Myocyte (in vitro differentiated cells): ENCODE data around the gene PRKN. TPM values are rescaled to one million over a fixed set of nuclear protein-coding genes. Genes with fewer than 3 reads are reported as not detected.

Experiments used
- DNase-seq: peaks from one replicate; pipeline ENCODE4 v3.0.0-alpha.2; 2012; ENCODE audit warnings: low read depth
- total RNA-seq: library from RNA; depleted of rRNA; stranded (reverse); fragments of >200 nt; gene quantifications from 2 replicates; pipeline ENCODE4 v1.2.3, GENCODE V29; 2014

The PRKN gene
- total RNA-seq, 1 donor from 2014 or later = 8.9 TPM

DNA sequence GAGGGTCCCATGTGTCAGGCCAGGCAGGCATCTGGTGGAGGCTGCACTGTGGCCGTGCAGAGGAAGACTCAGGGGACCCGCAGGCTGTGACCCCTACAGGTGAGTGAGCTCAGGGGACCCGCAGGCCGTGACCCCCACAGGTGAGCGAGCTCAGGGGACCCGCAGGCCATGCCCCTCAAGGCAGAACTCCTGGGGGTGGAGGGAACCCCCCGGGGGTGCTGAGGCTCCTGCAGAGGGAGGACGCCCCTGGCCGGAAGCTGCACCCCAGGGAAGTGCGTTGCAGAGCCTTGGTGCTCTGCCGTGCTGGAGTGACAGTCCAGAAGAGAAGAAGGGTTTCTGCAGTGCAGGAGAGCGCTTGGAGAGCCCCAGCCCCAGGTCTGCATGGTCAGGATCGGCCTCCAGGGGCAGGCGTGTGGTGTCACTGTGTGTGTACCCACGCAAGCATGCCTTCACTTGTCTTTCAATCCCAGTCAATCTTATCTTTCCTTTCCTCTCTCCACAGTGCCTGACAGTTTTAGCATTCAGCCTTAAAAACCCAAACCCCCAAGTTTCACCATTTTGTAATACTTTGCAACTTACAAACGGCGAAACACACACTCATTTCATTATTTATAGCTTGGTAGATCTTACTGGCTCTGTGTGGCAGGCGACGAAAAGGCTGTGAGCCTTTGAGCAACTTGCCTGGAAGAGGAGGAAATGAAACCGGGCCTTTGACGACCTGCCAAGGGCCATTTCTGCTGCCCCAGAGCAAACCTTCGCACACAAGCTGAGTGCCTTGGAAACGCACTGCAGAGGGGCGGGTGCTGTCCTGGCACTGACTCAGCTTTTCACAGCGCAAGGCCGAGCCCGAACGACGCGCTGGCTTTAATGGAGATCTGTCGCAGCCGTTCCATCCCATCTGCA, 1352.3 kb downstream of the PRKN start:
- no peak for DNase-seq

DNA sequence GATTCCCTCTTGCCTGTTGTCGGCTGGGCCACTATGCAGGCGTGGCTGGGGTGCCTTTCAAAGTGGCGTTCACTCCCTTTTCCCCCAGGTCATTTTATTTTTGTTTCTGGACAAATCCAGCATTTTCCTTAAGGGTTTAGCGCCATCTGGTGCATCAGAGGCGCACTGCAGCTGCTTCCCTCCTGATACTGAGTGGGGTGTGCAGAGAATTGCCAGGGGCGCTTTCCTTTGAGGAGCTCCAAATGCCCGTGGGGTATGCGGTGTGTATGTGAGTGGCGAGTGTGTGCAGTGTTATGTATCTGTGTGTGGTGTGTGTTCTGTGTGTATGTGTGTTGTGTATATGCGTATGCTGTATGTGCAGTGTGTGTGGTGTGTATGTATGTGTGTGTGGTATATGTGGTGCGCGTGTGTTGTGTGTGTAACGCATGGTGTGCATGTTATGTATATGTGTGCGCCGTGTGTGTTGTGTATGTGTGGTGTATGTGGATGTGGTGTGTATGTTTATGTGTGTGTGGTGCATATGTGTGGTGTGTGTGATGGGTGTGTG, 1353.6 kb downstream of the PRKN start:
- DNase-seq = peak; percentile 73

DNA sequence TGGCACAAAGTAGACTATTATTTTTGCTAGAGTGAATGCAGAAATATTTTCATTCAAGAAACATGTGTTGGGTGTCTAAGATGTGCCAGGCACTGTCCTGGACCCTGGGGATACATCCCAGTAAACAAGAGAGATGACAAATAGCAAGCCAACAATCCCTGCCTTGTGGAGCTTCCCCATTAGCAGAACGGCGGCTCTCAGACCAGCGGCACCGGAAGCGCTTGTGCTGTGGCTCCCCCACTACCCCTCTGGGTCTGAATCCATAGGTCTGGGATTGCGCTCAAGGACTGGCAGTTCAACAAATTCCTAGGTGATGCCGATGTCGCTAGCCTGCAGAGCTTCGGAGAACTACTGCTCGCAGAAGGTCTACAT, 1355.2 kb downstream of the PRKN start:
- no peak for DNase-seq

DNA sequence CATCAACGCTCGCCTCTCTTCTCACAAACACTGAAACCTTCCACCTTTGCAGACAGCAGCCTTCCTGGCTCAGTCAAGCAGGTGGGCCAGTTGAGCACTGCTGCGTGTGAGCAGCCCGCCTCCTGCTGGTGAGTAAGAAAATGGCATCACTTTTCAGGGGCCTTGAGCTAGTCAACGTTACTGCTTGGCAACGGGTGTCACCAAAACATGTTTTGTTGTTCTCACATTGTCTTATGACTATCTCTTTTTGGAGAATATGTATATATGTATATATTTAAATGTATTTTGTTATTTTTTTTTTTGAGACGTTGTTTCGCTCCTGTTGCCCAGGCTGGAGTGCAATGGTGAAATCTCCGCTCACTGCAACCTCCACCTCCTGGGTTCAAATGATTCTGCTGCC, 1356.7 kb downstream of the PRKN start:
- DNase-seq = peak; percentile 64

DNA sequence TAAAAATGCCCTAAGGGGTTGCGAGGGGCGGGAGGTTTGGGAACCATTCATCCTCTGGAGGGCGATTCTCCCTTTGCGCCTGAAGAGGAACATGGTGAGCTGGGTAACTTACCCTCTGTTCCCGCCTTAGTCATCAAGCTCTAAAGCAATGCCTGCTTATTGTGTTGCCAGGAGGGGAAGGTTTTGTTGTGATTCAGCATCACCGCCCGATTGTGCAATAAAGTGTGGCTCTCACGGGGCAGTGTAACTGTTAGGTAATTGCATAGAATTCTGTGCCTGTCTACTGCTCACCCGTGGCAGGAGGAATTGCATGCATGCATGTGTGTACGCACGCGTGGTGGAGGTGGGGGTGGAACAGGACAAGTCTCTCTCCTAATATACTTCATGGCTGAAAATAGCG, 1358.2 kb downstream of the PRKN start:
- DNase-seq = peak; percentile 51

DNA sequence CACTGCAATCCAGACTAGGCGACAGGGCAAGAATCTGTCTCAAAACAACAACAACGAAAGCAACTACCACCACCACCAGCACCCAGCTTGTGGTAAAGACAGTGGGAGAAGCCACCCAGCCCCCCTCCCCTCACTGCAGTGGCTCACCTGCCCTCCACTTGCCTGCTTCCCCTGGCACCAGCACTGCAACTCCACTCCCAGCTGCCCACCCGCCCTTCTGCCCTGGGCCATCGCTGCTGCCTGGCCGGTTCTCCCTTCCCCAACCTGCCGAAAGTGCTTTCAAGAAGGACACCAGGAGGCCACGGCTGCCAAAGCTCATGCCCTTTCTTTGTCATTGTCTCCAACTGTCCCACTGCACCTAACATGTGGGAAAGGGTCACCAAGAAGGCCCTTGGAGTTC, 1359.1 kb downstream of the PRKN start:
- DNase-seq = no peak

DNA sequence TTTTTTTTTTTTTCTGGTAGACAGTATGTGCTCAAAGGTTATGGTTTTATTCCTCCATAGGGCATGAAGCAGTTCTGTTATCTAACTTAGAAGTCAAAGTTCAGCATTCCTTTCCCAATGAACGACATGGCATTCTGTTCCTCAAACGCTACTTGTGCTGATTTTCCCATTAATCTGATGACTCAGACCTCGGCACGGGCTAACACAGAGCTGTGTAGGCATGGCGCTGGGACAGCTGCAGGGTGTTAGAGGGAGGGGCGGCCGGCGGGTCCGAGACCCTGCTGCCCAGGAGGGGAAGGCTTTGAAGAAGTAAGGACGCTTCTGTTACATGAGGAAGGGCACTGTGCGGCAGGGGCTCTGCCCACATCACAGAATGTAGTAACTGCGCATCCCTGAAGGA, 1360.1 kb downstream of the PRKN start:
- DNase-seq = no peak

DNA sequence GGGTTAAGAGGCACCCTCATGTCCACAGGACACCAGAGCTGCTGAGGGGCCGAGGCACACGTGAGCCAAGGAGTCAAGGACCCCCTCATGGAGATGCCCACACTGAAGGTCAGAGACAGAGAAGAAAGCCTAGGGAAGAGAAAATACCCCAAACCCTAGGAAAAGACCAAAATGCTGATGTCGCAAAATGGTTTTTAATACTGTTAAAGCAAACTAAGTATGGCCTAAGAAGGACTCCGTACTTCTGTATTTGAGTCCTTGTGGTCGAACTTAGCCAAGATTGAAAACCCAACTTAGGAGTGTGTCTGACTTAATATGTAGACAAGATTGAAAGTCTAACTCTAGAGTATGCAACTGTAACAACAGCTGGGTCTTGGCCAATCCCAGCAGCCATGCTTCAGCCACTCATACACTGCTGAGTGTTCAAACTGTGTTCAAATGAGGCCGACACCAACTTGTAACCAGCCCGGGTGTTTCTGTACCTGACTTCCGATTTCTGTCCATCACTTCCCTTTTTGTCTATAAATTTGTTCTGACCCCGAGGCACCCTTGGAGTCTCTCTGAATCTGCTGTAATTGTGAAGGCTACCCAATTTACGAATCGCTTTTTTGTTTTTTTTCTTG, 1361.2 kb downstream of the PRKN start:
- DNase-seq = no peak

DNA sequence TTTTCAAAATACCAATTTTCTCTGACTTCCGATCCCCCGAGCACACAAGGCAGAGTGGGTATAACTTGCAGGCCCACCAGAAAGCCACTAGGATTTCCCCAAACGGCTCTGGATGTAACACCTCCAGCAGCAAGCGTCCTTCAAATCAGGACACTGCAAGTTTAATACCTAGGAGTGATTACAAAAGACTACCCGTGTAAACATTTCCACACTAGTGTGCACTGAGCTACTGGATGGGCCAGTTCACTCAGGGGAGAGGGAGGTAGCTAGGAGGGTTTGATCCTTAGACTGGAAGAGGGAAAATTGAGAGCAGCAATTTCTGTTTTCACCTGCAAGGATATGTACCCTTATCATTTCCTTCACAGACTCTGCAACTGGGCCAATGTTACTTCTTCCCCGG, 1361.9 kb downstream of the PRKN start:
- DNase-seq = no peak

DNA sequence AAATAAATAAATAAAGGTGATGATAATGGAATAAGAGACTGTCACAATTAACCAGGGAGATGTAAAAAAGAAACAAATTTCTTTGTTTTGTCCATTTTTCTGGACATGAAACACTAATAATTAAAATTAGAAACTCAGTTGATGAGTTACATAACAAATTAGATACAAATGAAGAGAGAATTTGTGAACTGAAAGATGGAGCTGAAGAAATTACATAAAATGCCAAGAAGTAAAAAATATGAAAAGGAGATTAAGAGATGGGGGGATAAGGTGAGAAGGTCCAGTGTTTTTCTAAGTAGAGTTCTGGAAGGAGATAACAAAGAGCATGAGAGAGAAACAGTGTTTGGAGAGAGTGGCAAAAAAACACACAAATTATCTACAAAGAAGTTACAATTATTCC, 1364.3 kb downstream of the PRKN start:
- no peak for DNase-seq

DNA sequence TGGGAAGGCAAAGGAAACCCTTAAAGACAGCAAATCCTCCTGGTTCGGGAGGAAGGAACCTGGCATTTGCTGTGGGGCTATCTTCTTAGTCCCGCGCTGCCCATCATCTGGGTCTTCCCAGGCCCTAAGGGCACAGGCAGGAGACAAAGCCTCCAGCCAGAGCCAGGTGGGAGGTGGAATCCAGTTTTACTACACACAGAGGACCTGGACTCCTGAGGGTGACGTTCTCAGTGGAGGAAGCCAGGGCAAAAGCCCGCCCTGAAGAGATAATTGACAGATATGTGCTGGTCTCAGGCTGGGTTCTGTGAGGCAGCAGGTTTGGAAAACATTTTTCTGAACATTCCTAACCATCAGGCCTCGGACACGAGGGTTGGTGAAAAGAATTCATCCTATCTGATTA, 1365.3 kb downstream of the PRKN start:
- DNase-seq = no peak

DNA sequence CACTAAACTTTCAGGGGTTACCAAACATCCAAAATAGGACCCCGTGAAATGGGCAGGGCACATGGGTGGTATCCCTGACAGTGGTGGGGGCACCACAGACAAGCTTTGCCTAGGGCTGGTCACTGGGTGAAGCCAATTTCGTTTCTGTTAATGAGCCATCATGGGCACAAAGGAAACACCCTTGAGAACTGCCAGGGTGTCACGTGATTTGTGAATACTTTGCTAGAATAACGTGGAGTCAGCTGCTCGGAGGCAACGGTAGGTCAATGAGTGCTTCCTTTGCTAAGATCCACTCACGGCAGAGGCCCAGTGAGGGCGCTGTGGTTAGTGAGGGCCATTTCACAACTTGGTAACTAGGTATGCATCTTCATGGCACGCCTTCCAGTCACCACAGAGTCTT, 1366.0 kb downstream of the PRKN start:
- no peak for DNase-seq

DNA sequence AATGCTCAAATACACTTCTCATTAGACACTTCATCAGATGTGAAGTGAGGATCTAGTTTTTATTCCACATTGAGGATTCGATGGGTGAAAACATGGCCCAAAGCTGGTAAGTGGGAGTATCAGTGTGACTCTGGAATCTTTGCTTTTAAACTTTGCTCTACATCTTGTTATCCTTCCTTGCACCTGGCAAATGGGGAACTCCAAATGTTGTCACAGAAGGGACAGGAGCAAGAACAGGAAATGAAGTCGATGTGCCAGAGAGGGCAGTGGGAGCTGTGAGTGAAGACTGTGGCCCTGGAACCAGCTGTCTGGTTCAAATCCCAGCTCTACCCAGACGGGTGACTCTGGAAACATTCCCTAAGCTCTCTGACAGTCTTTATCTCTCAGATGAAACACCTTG, 1367.0 kb downstream of the PRKN start:
- peak; percentile 20 for DNase-seq

DNA sequence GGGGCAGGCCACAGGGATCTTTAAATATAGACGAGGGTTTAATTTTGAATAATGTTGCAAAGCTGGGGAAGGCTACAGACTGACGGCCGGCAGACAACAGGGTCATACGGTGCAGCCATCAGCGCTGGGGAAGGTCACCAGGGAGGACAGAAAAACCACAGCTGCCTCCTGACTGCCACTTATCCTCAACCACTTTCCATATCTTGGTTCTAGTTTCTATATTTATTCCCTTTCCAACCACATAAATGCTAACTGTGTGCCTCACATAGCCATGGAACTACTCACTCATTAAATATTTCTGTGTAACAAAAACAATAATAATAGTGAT, 1368.0 kb downstream of the PRKN start:
- DNase-seq = peak; percentile 90

DNA sequence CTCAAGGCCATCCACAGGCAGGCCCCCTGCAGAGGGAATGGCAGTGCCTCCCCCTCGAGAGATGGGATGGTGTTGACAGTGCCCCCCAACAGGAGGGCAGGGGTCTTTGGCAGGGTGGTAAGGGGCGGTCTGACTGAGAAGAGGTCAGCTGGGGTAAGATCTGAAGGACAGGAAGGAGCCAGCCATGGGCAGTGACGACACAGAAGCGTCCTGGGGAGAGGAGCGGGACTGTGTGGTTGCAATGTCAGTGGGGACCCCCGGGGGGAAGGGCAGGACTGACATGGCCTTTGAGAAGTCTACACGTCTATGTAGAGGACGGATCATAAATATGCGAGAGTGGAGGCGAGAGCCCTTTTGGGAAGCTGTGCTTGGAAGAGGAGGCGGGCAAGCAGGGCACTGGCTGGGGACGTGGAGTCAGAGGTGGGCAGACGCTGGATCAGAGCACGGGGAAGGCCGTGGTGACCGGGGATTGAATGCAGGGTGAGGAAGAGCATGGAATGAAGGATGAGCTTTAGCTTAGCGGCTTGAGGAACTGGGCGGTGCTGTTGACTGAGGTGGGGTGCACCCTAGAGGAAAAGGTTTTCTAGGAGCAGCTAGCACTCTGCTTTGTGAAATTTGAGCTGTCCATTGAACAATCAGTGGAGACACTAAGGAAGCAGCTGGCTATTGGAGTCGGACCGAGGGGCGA, 1371.3 kb downstream of the PRKN start:
- no peak for DNase-seq

DNA sequence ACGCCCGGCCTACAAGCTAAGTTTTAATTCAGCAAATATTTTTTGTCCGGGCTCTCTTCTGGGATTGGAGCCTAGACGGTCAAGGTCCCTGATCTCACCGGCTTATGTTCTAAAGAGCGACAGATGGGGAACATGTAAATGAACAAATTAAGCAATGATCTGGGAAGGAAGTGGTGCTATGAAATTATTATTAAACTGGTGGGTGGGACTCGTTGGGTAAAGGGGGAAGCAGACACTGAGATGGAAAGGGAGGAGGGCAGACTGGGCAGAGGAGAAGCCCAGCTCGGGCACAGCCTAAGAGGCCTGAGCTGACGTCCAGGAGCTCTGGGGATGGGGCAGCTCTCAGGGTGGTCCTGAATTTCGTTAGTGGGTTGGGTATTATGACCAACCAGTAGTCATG, 1371.9 kb downstream of the PRKN start:
- no peak for DNase-seq

DNA sequence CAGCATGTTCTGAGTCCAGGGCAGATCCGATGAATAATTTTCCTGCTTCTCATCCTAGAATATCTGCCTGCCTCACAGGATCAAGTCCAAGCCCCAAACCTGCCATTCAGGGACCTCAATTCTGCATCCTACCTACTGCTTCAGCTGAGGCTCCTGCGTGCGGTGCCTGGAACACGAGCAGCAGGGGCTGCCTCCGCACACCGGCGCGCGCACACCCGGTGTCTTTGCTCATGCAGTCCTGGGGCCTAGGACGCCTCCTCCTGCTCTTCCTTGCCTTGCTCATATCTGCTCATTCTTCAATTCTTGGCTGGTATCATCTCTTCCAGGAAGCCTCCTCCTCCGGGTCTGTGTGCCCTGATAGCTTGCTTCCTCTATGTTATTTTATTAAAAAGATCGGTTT, 1372.6 kb downstream of the PRKN start:
- no peak for DNase-seq

DNA sequence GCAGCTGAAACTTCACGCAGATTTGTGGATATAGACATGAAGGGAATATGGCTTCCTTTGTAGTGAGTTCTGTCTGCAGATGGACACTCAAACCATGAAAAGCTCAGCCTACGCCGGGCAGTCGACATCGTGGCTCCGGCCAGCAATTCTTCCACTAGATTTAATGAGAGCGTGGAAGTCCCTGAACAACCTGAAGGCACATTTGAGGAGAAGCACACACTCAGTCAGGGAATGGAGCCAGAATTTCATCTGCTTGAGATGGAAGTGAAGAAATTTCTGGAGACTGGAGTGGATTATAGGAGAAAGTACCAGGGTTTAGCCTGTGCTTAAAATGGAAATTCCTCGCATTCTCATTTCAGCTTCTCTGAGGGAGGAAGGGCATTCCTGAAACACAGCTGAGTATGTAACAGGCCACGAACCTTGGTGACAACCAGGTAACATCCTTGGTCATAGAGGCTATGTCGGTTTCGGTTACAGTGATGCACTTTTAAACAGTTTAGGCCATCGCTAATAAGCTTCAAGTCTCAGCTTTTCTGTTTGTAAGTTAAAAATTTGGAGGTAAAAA, 1373.2 kb downstream of the PRKN start:
- DNase-seq = peak; percentile 31

DNA sequence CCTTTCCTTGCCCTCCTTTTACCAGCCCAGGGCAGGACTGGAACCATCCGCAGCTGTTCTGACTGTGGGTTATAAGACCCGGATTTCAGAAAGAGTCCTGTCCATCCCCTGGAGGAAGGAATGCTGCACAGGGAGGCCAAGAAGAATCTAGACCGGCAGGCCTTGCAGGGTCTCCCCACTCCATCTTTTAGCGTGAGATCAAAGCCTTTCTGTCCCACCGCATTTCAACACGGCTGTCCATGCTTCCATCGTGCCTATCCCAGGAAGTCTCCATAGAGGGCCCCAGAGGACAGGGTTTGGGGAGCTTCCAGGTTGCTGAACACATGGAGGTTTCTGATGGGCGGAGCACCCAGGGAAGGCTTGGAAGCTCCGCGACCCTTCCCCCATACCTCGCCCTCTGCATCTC, 1374.4 kb downstream of the PRKN start:
- peak; percentile 43 for DNase-seq

DNA sequence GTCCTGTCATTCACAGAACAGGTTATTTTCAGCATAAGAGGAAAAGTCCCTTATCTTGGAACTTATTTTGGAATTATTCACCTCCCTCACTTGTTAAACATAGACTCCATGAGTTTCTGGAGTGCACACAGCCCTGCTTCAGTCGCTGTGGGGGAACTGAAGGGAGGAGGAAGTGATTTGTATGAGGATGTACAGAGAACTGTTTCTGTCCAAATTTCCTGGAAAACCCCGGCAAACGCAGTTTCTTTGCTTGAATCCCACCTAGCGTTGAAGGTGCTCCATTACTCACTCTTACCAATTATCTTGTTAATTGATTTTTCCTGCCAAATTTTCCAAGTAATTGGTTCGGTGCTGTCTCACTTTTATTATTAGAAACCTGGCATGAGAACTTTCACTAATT, 1375.7 kb downstream of the PRKN start:
- DNase-seq = no peak

DNA sequence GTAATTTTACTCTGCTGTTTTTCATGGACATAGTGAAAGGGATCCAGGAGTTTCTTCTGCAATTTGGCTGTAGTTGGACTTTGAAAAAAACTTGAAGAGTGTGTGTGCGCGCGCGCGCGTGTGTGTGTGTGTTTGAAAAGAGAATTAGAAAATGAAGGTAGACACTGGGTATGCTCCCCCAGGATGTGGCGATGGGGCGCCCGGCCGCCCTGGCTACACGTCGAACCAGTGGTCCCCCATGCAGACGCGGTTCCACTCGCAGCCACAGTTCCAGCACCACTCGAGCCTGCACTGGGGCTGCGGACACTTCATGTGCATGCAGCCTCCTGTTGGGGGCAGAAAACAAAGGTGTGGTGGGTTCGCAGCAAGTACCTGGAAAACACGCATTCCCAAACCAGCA, 1377.7 kb downstream of the PRKN start:
- no peak for DNase-seq

DNA sequence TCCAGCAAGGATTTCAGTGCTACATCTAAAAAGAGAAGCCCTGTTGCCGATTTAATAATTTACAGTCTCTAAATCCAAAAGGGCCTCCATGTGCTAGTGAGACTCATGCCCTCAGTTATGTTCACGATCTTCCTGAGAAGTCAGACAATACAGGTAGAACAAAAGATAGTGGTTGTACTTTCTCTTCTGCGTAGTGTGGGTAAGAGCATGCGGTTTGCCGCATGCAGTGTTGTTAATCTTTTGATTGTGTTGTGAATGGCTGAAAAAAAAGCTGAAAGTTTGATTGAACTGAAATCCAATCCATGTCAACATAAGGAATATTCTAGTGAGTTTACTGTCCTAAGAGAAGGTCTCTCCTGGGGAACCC, 1379.0 kb downstream of the PRKN start:
- DNase-seq = no peak
